ENCODE measurements around the gene RASSF3. TPM values are rescaled to one million over a fixed set of nuclear protein-coding genes. Genes with fewer than 3 reads are reported as not detected.

RASSF3 gene, protein sequence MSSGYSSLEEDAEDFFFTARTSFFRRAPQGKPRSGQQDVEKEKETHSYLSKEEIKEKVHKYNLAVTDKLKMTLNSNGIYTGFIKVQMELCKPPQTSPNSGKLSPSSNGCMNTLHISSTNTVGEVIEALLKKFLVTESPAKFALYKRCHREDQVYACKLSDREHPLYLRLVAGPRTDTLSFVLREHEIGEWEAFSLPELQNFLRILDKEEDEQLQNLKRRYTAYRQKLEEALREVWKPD
- 10 to 100 TPM in 2 of 4 donors, 1 to 10 TPM in 2; 7.3 to 18.7 (median 11.2) TPM for total RNA-seq

- Histone ChIP-seq H3K27ac (peak within 1 kb of the TSS; percentile 56 to 85 (median 83)), H3K4me1 (peaks cover 3 to 8% of the 10 kb centered on the region in 2 donors), H3K9me3 (no peaks in the 10 kb centered on the region), H3K36me3 (no peaks in the 10 kb centered on the region), H3K4me3 (replicated peaks in 1 of 3) (peak within 1 kb of the TSS; percentile 64 to 92 (median 85)), H3K27me3 (no peaks in the 10 kb centered on the region)
- peak; percentile 61 to 71 for DNase-seq
- WGBS, 2 donors: 0% methylated on average over 15 of the region's 76 CpGs; no CpG with 5 or more reads in 1 of the 2 donors
- peak in 1 of 2 donors; percentile 65 for TF ChIP-seq POLR2A (IDR thresholded peaks at IDR 0.05)
- TF ChIP-seq CTCF (IDR thresholded peaks at IDR 0.05): no peak
- intact Hi-C loops (cut with DNase I): no loop called here
These were observed at the start of gene RASSF3 for GRCh38 chr12:64610079-64610659. Gene RASSF3, plus strand, starts transcription at chr12:64610495. Its CDS starts 138 bp downstream, at chr12:64610633.

DNA sequence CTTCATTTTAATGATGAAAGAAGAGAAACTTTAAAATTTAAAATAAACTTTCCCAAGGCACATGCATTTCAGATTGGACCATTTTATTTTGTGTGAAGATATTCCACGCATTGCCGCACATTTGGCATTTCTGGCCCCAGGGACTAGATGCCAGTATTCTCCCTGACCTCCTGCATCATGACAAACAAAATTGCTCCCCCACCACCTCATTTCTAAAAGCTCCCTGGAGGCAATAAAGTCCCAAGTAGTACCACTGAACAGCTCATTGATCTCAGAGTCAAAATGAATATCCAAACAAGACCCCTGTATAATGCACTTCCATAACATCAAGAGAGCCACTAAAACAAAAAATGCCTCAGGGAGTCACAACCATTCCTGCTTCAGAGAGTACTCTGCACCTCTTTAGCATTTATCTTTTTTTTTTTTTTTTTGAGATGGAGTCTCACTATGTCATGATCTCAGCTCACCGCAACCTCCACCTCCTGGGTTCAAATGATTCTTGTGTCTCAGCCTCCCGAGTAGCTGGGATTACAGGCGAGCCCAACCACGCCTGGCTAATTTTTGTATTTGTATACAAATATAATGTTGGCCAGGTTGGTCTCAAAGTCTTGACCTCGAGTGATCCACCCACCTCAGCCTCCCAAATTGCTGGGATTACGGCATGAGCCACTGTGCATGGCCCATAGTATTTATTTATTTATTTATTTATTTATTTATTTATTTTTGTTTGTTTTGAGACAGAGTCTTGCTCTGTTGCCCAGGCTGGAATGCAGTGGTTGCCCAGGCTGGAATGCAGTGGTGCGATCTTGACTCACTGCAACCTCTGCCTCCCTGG lies 48.8 kb upstream of the RASSF3 start:
- no peak for DNase-seq
- H3K27me3 ChIP-seq: no peaks in the 10 kb centered on the region
- TF ChIP-seq CTCF (IDR thresholded peaks at IDR 0.05): no peak
- TF ChIP-seq POLR2A (IDR thresholded peaks at IDR 0.05): no peak
- 91 to 96% methylated on average over 9 of the region's 9 CpGs for WGBS, 2 donors
- no peaks in the 10 kb centered on the region for H3K4me1 ChIP-seq
- intact Hi-C loops (cut with DNase I): no loop called here
- no peak overlapping the region for H3K4me3 ChIP-seq (replicated peaks in 1 of 3)
- H3K9me3 ChIP-seq: no peaks in the 10 kb centered on the region
- H3K27ac ChIP-seq: no peak overlapping the region
- H3K36me3 ChIP-seq: no peaks in the 10 kb centered on the region

DNA sequence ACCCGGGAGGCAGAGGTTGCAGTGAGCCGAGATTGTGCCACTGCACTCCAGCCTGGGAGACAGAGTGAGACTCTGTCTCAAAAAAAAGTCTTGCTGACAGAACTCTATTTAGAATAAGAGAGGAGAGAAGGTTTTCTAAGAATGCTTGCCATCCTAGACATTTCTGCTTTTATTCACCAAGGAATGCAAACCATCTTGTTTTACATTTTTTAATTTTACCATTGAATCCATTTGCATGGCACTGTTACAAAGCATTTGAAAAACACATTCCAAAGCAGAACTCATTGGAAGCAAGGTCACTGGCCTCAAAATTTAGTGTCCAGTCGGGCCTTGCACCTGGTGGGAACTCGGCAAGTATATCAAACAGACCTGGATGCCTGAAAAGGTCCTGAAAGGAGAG lies 44.2 kb upstream of the RASSF3 start:
- Histone ChIP-seq H3K4me1 (peaks cover 16 to 23% of the 10 kb centered on the region in 2 donors), H3K27ac (no peak overlapping the region), H3K9me3 (no peaks in the 10 kb centered on the region), H3K27me3 (no peaks in the 10 kb centered on the region), H3K4me3 (replicated peaks in 1 of 3) (no peak overlapping the region), H3K36me3 (no peaks in the 10 kb centered on the region)
- DNase-seq: no peak
- intact Hi-C loops (cut with DNase I): no loop called here
- WGBS, 2 donors: 87 to 89% methylated on average over 4 of the region's 4 CpGs
- no peak for TF ChIP-seq CTCF (IDR thresholded peaks at IDR 0.05)

DNA sequence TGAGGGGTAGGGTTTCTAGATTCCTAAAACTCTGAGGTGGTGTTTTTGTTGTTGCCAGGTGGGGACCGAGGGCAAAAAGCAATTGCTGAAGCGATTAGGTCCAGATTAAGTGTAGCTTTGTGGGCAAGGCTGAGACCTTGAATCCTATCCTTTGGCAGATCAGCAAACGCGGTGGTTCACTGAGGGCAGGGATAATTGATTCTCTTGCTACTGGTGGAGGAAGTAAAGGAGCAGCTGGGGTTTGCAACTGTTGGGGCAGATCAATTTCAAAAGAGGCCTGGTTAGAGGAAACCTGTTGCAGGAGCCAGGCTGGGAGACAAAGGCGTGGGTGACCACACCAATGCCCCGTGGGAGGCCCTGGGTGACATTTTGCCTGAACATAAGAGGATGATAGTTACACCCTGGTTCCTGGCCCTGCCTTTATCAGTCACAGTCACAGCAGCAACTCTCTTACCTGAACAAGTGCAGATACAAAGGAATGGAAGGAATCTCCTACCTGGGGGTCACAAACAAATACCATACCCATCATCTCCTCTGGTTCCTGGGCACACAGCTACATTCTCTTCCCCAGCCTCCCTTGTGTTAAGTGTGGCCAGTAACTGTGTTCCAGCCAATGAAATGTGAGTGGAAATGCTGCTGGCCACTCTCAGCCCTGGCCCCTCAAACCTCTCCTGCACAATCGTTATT lies 43.3 kb upstream of the RASSF3 start:
- intact Hi-C loops (cut with DNase I): no loop called here
- H3K27ac ChIP-seq: no peak overlapping the region
- no peak for DNase-seq
- no peak overlapping the region for H3K4me3 ChIP-seq (replicated peaks in 1 of 3)
- no peaks in the 10 kb centered on the region for H3K9me3 ChIP-seq
- no peaks in the 10 kb centered on the region for H3K27me3 ChIP-seq
- no peak for TF ChIP-seq POLR2A (IDR thresholded peaks at IDR 0.05)
- no peak for TF ChIP-seq CTCF (IDR thresholded peaks at IDR 0.05)
- 86 to 87% methylated on average over 7 of the region's 7 CpGs for WGBS, 2 donors
- peaks cover 16 to 23% of the 10 kb centered on the region in 2 donors for H3K4me1 ChIP-seq
- H3K36me3 ChIP-seq: no peaks in the 10 kb centered on the region
